Nucleus accumbens (tissue), 56 donors: ENCODE results near the gene RAF1.
"Not testable (repeated sequence)": the region's sequence is repeated elsewhere in the genome, so short reads cannot be mapped to it uniquely, and the experiment has no call there.

Source experiments
- DNase-seq, 56 donors: peaks; one replicate each; lab custom pipeline; 2025; lab: John Stamatoyannopoulos, UW

RAF1 gene

GRCh38 chr3:12663936-12664908 lies at the start of gene RAF1:
TSS of gene RAF1 (minus strand) at chr3:12664117. CDS start at chr3:12618721, 45,396 bp downstream.
- peak; percentile 80 to 99 (median 97) for DNase-seq

GRCh38 chr3:12710062-12710461 lies 46.1 kb upstream of the RAF1 start:
- DNase-seq, result no peak

GRCh38 chr3:12709334-12709733 lies 45.4 kb upstream of the RAF1 start:
- DNase-seq, result no peak

GRCh38 chr3:12708584-12709192 lies 44.8 kb upstream of the RAF1 start:
- DNase-seq, result peak in 4 of 56 donors; percentile 2 to 12 (median 6)

GRCh38 chr3:12707449-12707848 lies 43.5 kb upstream of the RAF1 start:
- DNase-seq, result no peak

- peak in 13 of 56 donors; percentile 2 to 53 (median 11) for DNase-seq
Measured at GRCh38 chr3:12706504-12707253, 42.8 kb upstream of the RAF1 start.

GRCh38 chr3:12705981-12706380 lies 42.1 kb upstream of the RAF1 start:
- no peak for DNase-seq

- DNase-seq, result no peak
Measured at GRCh38 chr3:12705374-12705926, 41.5 kb upstream of the RAF1 start.

- DNase-seq, result no peak
Measured at GRCh38 chr3:12702501-12702900, 38.6 kb upstream of the RAF1 start.

GRCh38 chr3:12701601-12702000 lies 37.7 kb upstream of the RAF1 start:
- not testable (repeated sequence) for DNase-seq

- DNase-seq, result no peak
Measured at GRCh38 chr3:12700800-12701199, 36.9 kb upstream of the RAF1 start.

- no peak for DNase-seq
Measured at GRCh38 chr3:12695916-12696315, 32.0 kb upstream of the RAF1 start.

GRCh38 chr3:12695112-12695511 lies 31.2 kb upstream of the RAF1 start:
- no peak for DNase-seq

GRCh38 chr3:12692444-12692843 lies 28.5 kb upstream of the RAF1 start:
- DNase-seq, result no peak

- DNase-seq, result no peak
Measured at GRCh38 chr3:12689997-12690711, 26.2 kb upstream of the RAF1 start.

GRCh38 chr3:12687948-12688347 lies 24.0 kb upstream of the RAF1 start:
- DNase-seq, result no peak

GRCh38 chr3:12686096-12686495 lies 22.2 kb upstream of the RAF1 start:
- no peak for DNase-seq

- peak in 3 of 56 donors; percentile 5 to 23 (median 8) for DNase-seq
Measured at GRCh38 chr3:12681943-12682390, 18.1 kb upstream of the RAF1 start.

- no peak for DNase-seq
Measured at GRCh38 chr3:12681089-12681942, 17.4 kb upstream of the RAF1 start.
